Activated naive CD8-positive, alpha-beta T cell treated with anti-CD3 and anti-CD28 coated beads, Interleukin-2, amount 50 U/mL, for 16 hours (primary cell): ENCODE measurements around the gene RADIL.
A peak's percentile ranks its signal among the peaks of the same experiment; 100 is the strongest.

Experiments used
- DNase-seq: peaks from one replicate; pipeline ENCODE4 v3.0.0-alpha.2; 2020; ENCODE audit warnings: low read depth, low spot score

Gene RADIL

DNA sequence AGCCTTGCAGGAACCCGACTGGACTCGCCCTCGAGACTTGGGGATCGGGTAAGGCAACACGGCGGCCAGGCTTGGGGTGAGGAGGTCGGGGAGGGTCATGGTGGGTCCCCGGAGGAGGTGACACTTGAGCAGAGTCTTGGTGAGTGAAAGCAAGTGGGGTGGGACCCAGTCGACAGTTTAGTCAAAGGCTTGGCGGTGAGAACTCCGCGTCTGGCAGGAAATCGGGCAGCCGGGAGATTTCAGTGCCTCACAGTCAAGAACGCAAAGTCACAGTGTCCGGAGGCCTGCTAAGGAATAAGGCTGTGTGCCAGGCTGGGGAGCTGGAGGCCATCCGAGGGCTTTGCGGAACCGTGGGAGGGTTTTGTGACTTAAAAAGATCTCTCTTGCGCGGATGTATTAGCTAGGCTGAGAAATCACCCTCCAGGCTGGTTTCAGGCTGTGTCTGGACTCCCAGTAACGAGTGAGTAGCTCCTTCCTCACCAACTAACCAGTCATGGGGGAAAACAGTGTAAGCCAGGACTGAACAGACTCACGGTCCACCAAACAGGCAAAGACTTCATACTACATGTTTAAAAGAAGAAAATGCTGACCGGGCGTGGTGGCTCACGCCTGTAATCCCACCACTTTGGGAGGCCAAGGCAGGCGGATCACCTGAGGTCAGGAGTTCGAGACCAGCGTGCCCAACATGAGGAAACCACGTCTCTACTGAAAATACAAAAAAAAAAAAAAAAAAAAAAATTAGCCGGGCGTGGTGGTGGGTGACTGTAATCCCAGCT is 107.5 kb downstream of the RADIL start:
- no peak for DNase-seq

DNA sequence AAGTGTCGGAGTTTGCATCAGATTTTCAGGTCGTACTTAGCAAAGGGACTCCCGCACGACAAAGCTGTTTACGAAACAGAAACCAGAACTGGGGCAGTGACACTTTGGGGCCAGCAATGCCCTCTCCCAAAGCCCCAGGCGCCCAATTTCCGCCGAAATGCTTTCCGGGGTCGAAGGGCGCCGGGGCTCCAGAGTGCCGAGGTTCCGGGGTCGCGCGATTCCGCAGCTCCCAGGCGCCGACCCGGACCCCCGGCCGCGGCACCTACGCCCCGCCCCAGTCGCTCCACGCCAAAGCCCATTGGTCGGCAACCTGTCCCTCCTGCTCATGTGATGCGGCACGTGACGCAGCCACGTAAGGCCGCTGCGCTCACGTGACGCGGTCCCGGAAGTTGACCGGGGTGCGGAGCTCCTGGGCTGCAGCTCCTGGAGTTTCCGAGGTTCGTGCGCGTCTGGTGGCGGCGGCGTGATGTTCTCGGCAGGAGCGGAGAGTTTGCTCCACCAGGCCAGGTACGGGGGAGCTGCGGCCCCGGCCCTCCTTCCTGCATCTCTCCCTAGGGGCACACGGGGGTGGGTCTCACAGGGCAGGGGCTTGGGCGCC is 108.2 kb downstream of the RADIL start, which contains the start of gene AP5Z1:
Gene AP5Z1 (plus strand): TSS at position 374 of the 598 bp plus-strand sequence. CDS start 93 bp downstream, at position 467.
- DNase-seq = peak; percentile 86

DNA sequence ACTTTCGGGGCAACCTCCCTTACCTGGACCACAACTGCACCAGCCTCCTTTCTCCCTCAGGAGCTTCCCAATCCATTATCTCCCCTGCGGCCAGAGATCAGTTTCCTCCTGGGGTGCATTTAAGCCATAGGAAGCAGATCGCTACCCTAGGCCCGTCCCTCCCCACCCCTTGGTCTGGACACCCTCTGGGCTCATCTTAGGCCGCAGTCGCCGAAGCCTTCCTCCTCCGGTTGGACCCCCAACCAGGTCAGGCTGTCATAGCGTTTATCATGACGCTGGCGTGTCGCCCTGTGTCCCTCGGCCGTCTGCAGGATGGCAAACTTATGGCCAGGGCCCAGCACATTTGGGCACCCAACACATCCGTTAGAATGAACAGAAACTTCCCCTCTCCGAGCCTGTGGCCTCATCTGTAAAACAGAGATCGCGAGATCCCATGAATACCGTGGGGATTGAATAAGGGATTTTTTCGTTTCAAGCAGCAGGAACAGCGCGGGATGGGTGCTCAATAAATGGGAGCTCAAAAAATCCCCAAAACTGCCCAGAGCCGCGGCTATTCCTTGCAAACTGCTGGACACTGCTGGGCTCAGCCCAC is 108.8 kb downstream of the RADIL start:
- no peak for DNase-seq

DNA sequence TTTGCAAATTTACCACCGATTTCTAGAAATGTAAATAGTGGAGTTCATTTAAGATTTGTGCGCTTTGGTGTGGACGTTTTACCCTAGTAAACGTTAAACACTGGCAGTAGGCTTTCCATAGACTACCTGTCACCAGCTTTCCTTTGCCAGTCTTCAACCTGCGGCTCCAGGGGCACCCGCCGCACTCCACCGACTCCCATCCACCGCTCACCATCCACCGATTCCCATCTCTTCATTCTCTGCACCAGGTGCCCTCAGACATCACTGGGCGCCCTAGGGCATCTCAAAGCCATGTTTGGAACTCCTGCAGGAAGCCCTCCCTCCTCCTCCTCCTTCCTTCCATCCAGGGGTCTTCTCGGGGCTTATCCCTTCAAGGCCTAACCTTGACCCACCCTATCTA is 109.5 kb downstream of the RADIL start:
- DNase-seq = no peak

DNA sequence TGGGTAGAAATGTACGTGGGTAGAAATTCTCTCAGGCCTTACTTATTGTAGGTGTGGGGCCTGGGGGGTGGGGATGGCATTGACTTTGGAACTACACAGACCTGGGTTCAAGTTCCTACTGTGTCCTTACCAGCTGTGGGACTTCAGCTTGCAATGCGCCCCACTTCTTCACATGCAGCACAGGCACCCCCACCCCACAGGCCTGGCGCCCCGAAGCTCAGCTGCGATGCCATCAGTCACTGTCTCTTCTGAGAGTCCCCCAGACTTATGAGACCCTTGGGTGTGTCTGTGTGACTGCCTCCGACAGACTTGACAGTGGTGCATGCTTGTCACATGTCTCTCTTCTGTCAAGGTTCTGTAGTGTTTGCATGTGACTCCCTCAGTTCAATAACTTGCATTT is 111.2 kb downstream of the RADIL start:
- no peak for DNase-seq

DNA sequence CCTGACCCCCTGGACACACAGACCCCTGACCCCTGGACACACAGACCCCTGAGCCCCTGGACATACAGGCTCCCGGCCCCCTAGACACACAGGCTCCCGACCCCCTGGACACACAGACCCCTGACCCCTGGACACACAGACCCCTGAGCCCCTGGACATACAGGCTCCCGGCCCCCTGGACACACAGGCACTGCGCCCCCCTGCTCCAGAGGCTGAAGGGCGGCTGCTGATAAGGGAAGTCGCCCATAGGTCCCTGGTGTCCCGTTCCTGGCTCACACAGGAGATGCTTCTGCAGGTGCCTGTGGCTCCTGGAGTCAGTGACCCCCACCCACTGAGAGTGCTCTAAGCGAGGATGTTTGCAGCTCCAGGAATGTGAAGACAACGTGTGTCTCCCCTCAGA is 111.8 kb downstream of the RADIL start:
- no peak for DNase-seq

DNA sequence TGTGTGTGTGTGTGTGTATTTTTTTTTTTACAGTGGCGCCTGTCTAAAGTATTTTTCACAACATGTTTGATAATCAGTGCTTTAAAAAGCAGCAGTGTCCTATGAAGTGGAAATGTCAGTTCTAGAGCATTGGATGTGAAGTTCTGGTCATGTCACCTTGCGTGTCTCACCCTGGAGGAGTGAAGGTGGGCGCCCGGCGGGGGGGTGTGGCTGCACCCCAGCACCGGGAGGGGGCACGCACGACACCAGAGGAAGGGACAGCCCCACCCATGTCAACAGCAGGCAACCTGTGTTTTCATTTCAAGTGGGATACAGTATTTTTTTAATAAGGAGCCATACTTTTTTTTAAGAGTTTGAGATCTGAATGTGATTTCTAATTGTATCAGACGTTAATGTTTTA is 112.6 kb downstream of the RADIL start:
- DNase-seq = no peak

DNA sequence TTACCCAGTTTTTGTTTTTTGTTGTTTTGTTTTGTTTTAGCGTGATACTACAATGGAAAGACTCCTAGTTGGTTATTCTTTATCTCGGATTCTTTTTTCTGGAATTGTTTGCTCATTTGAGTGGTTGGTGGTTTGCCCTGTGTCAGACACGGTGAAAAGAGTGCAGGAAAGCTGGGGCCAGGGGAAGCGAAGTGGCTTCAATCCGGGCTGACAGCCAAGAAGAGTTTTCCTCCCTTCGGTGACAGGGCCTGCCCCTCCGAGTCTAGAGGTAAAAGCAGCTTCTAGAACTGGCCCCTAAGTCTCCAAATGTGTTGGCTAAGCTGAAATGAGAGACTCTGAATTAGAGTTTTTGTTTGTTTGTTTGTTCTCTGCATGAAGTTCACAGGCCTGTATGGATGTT is 113.8 kb downstream of the RADIL start:
- DNase-seq = no peak

DNA sequence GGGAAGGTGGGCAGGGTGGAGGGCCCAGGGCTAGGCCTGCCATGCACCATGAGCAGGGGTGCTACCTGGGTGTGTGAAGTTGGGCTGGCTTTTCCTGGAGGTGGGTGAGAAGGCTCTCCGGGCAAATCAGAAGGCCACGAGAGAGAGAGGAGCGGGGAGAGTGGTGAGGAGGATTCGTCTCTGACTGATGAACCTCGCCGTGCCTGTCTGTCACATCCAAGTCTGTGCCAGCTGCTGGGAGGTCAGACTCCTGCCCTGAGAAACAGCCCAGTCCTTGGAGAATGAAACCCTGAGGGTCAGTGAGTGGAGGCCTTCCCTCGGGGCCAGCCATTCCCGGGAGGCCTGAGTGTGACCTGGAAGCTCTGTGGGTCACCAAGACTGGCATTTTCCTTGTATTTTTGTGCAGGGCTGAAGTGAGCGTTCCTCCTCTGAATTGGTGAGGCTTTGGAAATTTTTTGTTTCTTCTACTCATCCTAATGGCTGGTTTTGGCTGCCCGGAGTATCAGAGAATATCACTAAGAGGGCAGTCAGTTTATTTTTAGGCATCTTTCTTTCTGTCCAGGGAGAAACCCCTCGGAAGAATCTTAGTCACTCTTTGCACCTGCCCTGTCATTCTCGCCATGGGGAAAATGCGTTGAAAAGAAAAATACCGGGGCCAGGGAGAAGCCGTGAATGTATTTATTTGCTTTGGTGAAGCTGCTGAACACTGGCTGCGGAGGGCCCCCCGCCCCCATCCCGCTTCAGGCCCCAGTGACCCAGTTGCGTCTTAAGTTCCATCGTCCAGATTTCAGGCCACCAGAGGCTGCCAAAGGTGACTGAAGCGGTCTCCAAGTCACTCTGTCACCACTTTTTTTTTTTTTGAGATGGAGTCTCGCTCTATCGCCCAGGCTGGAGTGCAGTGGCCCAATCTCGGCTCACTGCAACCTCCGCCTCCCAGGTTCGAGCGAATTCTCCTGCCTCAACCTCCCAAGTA is 114.6 kb downstream of the RADIL start:
- no peak for DNase-seq

DNA sequence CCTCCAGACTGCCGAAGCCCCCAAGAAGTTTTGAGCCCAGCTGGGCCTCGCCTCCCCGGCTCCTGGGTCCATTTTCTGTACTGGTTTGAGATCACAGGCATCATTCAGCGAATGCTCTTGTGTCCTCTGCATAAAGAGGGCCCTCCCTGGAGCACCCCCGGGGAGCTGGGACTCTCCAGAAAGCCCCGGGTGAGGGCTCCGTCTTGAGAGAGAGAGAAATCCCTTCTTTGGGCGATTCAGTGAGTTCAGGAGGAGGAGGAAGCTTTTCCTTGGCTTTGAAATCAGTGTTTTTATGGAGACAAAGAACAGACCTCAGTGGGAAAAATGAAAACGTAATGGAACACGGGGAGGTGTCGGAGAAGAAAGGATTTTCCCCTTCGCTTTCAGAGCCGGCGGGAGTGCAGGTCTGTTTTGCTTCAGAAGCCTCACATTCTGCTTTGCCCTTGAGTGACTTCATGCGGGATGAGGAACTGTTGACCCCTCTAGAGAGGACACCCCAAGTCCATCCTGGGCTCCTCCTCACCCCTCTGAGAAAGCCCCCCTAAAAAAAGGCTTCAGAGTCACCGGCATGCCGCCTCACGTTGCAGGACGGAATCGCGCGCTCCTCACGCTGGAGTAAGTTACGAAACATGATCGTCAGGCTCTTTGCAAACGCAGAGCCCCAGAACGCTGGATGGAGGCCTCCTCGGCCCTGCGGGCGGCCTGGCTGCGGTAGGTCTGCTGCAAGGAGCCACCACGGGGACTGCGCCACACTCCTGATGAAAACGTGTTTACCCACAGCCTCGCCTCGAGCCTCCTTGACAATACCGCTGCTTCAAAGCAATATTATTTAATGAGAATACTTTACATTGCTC is 116.6 kb downstream of the RADIL start:
- DNase-seq = no peak

DNA sequence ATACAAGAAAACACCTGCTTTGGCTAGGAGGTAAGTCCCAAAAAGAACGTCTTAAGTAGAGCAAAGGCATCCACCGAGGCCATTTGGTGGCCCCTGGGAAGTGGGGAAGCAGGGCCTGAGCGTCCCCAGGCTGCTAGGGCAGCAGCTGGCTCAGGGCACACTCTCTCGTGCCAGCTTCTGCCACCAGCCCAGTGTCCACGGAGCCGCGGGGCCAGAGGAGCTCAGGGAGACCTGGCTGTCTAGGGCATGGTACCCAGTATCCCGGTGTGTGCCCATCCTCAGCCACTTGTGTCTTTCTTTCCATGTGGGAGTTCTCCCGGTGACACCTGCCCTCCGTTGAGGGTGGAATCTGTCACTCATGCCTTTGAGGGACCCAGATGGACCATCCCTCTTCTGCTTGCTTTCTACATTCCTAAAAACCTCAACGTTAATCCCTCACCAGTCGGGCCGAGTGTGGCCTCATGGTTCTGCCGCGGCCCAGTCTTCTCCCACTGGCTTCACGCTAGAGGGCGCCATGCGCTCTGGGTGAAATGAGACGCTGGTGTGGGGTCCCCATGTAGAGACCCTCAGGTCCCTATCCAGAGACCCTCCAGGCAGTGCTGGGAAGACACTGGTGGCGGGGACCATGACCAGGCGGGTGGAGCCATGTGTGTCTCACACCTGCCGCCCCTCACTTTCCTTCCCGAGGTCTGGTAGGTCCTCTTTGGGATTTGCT is 117.6 kb downstream of the RADIL start:
- DNase-seq = no peak

DNA sequence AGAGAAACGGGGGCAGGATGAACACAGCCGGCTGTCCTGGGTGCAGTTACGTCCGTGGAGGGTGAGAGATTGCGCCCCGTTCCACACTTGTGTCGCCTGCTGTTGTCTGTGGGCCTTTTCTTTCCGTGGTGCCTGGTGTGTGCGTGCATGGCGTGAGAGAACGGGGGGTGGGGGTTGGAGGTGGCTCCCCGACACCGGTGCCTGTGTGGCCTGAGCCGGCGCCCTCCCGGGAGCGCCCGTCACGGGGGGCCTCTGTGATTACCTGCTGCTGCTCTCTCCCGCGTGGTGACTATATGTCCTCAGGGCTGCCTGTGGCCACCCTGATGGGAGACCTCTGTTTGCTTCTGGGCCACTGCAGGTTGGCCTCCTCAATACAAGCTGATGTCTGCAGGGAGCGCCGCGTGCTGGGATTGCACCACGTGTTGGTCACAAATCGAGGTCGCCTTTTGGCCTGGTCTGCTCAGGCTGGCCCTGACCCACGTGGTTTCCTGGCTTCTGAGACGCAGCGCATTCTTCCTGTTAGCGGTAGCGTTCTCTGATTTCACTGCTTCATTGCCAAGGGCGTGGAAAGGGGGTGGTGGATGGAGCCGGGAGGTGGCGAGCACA is 119.0 kb downstream of the RADIL start:
- DNase-seq = no peak

DNA sequence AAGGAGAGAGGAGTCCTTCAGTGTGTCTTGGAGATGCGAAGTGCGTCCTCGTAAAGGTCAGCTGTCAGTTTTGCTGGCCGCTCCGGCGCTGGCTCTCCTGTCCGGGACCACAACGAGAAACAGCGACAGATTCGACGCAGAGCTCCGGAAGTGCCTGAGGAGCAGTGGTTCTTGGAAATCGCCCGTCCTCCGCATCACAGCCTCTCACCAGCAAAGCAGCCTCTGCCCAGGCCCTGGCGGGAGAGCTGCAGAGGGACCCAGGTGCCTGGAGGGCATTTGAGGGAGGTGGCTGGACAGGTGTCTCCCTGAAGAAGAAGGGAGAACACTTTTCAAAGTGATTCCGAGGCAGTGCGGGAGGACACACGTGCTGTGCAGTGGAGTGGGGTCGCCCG is 119.7 kb downstream of the RADIL start:
- no peak for DNase-seq

DNA sequence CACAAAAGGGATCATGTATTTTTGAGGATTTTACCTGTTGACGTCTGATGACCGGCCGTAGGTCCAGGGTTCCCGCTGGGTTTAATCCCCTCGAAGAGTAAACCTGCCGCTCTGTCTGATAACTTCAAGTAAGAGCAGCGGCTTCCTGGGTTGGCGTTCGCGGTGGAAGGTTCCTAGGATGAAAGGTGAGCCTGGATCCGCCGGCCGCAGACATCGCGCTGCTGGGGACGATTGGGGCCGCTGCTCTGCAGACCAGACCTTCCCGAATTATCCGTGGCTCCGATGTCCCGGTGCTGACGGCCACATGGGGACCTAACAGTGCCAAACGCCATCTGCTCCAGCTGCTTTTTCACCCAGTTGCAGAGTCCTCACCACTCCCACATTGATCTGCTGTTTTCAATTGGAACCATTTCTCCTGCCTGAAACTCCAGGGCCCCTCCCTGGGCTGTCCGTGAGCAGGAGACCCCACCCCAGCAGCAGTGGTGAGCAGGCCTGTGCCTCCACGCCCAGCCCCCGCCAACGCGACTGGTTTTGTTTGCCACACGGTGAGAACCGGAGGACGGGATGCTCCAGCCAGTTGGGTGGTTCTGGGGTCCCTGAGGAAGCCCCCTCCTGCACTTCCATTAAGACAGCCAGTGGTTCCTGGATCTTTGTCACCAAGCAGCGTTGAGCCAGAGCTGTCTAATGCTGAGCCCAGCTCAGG is 120.3 kb downstream of the RADIL start:
- DNase-seq = no peak

DNA sequence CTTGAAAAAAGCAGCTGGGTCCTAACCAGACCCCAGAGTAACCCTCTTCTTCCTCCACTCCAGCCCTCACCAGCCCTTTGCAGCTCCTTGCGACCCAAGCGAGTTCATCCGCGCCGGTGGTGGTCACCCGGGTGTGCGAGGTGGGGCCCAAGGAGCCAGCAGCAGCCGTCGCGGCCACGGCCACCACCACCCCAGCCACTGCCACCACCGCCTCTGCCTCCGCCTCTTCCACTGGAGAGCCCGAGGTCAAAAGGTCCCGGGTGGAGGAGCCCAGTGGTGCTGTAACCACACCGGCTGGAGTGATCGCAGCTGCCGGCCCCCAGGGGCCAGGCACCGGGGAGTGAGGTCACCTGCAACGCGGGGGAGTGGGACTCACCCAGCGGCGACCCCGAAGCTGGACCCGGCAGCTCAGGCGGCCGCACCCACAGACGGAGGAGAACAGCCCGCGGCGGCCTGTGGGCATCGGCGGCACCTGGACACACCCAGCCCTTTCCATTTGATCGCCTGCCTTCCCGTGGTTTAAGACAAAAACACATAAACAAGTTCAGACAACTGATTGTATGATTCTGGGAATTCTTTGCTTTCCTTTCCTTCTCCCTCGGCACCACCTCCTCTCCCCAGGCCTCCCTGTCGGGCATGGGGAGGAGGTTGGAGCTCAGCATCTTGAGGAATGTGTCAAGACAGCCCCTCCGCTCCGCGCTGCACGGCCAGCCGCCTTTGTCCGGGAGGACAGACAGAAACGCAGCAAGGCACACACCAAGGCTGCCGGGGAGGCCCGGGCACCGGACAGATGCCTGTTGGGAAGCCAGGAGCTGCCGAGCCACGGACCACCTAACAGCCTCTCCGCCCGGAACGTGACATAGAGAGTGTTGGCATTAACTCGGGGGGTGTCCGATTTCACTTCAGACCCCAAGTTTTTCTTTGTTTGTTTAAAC is 121.1 kb downstream of the RADIL start:
- DNase-seq = no peak

DNA sequence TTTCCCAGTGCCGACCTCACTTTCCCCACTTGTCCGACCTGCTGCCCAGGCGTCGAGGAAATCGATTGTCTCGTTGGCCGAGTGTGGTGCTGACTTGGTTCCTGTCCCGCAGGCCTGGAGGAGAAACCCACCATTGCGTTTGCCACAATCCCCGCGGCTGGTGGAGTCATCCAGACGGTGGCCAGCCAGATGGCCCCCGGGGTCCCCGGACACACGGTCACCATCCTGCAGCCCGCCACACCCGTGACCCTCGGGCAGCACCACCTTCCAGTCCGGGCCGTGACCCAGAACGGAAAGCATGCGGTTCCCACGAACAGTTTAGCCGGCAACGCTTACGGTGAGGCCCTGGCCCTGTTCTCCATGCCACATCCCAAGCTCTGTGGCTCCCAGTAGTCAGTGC is 122.6 kb downstream of the RADIL start:
- DNase-seq = no peak

DNA sequence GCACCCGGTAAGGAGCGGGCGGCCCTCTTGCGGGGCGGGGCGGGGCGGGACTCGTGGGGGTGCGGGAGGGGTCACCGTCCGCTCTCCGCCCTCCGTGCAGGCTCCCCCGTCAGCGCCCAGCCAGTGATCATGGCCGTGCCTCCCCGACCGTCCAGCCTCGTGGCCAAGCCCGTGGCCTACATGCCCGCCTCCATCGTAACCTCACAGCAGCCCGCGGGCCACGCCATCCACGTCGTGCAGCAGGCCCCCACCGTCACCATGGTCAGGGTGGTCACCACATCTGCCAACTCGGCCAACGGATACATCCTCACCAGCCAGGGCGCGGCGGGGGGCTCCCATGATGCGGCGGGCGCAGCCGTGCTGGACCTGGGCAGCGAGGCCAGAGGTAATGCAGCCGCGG is 124.3 kb downstream of the RADIL start:
- DNase-seq = no peak

DNA sequence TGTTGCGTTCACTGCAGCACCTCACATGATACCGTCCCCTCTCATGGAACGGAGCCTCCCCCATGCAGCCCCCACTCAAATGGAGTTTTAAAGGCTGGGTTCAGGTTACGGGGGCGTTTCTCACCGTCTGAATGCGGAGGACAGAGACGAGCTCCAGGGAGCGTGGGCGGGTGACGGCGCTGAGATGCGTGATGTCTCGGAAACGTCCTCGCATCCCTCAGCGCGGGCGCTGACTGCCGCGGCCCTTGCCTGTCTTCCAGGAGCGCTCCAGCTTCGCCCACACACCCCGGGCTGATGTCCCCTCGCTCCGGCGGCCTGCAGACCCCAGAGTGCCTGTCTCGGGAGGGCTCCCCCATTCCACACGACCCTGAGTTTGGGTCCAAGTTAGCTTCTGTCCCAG is 124.7 kb downstream of the RADIL start:
- no peak for DNase-seq
